ENCODE data around the gene SMG6.

Gene SMG6

GRCh38 chr17:2056206-2057174, 247.1 kb downstream of the SMG6 start:
- DNase-seq, result no peak

- no peak for DNase-seq
Measured at GRCh38 chr17:2055292-2056205, 248.0 kb downstream of the SMG6 start.

- DNase-seq, result no peak
Measured at GRCh38 chr17:2054512-2055291, 248.9 kb downstream of the SMG6 start, which contains the start of gene HIC1. HIC1 (plus strand) TSS chr17:2055103; CDS start chr17:2056691, 1,588 bp downstream.

GRCh38 chr17:2054262-2054511, 249.4 kb downstream of the SMG6 start:
- no peak for DNase-seq

GRCh38 chr17:2053380-2054261, 250.0 kb downstream of the SMG6 start:
- no peak for DNase-seq

GRCh38 chr17:2051933-2052559, 251.5 kb downstream of the SMG6 start:
- DNase-seq, result no peak

GRCh38 chr17:2051061-2051932, 252.3 kb downstream of the SMG6 start:
- DNase-seq, result no peak

GRCh38 chr17:2050300-2051060, 253.1 kb downstream of the SMG6 start:
- no peak for DNase-seq

GRCh38 chr17:2049333-2050299, 254.0 kb downstream of the SMG6 start:
- DNase-seq, result no peak

GRCh38 chr17:2048805-2049204, 254.8 kb downstream of the SMG6 start:
- no peak for DNase-seq

GRCh38 chr17:2047590-2047989, 256.0 kb downstream of the SMG6 start:
- DNase-seq, result no peak

- DNase-seq, result no peak
Measured at GRCh38 chr17:2044263-2044894, 259.2 kb downstream of the SMG6 start.

GRCh38 chr17:2043785-2044184, 259.8 kb downstream of the SMG6 start:
- no peak for DNase-seq

- no peak for DNase-seq
Measured at GRCh38 chr17:2042933-2043332, 260.7 kb downstream of the SMG6 start.

GRCh38 chr17:2042390-2042847, 261.2 kb downstream of the SMG6 start:
- DNase-seq, result no peak

GRCh38 chr17:2041561-2042389, 261.8 kb downstream of the SMG6 start, which contains the start of gene OVCA2:
OVCA2 (plus strand) TSS chr17:2042022; CDS start chr17:2042048, 26 bp downstream.
- peak; percentile 32 for DNase-seq
